ENCODE measurements around the gene MED4. TPM values are rescaled to one million over a fixed set of nuclear protein-coding genes. Genes with fewer than 3 reads are reported as not detected.

MED4 gene
- total and polyA plus RNA-seq, 2 of the 8 experiments (the other 6 are each of a cell fraction or from before 2014, with no cell fraction given), result 25.7 to 48.1 TPM

DNA sequence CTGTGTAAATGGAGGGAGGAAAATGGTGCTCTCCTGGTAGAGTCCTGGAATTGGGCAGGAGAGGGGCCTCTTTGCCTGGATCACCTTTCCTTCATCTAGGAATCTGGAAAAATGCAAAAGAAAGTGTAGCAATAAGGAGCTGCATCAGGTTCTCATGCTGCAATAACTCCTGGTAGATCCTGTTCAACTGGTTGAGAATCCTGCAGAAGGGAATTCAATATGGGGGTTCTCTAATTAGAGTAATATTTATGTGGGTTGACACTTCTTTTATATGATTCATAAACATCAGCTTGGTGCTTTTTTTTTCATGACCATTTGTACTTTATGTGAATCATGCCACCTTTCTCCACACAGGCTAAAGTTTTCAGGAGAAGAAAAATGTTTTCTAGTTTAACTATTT, 66.8 kb downstream of the MED4 start:
- Histone ChIP-seq H2BK20ac (ENCODE audit: low read length) (no peak overlapping the region), H4K91ac (replicated peaks; ENCODE audit: insufficient read length, low read length) (no peak overlapping the region), H2BK15ac (ENCODE audit: low read length) (no peak overlapping the region), H3K27ac (ENCODE audit: low read depth, low read length) (no peak overlapping the region), H3K79me1 (ENCODE audit: low read depth, low read length) (no peaks in the 10 kb centered on the region), H3K23ac (ENCODE audit: insufficient read length) (no peak overlapping the region), H3K4me2 (ENCODE audit: insufficient read depth in 1 of 2, low read depth in 2 of 2, low read length in 2 of 2) (no peak overlapping the region), H2AK5ac (ENCODE audit: low read depth, low read length) (no peak overlapping the region), H3K18ac (ENCODE audit: extremely low read depth, low read length) (no peak overlapping the region), H3K4me1 (replicated peaks in 1 of 4; ENCODE audit: control insufficient read depth in 3 of 4, insufficient read depth in 4 of 4, low read length in 3 of 4) (no peaks in the 10 kb centered on the region), H4K8ac (ENCODE audit: extremely low read depth, insufficient read depth, low read length) (no peak overlapping the region), H2AFZ (ENCODE audit: low read length) (no peak overlapping the region), H3K23me2 (ENCODE audit: low read depth, low read length) (no peaks in the 10 kb centered on the region), H2BK120ac (replicated peaks; ENCODE audit: low read depth, low read length) (no peak overlapping the region), H2BK12ac (ENCODE audit: low read depth, low read length) (no peak overlapping the region), H4K20me1 (replicated peaks in 1 of 2; ENCODE audit: control insufficient read depth in 1 of 2, insufficient read depth in 2 of 2, low read length in 2 of 2) (no peaks in the 10 kb centered on the region), H3K14ac (ENCODE audit: insufficient read length) (no peak overlapping the region), H3K56ac (replicated peaks; ENCODE audit: insufficient read length, low read depth, low read length) (no peak overlapping the region), H3K4me3 (ENCODE audit: extremely low read depth in 1 of 4, insufficient read depth in 2 of 4, low read depth in 3 of 4, low read length in 4 of 4) (no peak overlapping the region), H3K36me3 (ENCODE audit: control insufficient read depth in 2 of 4, insufficient read depth in 4 of 4, low read length in 3 of 4) (peaks cover 0 to 10% (median 0%) of the 10 kb centered on the region in 4 experiments; a peak in 2 of 8 replicates), H3K9me3 (ENCODE audit: insufficient read depth in 2 of 2, low read depth in 1 of 2, low read length in 1 of 2) (peaks cover 14 to 22% of the 10 kb centered on the region in 2 experiments), H3K27me3 (replicated peaks in 1 of 4; ENCODE audit: control insufficient read depth in 3 of 4, extremely low read depth in 1 of 4, insufficient read depth in 3 of 4, low read length in 3 of 4) (no peaks in the 10 kb centered on the region), H4K5ac (ENCODE audit: insufficient read length, low read depth, low read length) (no peak overlapping the region), H2BK5ac (ENCODE audit: low read depth, low read length) (no peak overlapping the region), H3K9ac (replicated peaks in 1 of 4; ENCODE audit: extremely low read depth in 1 of 4, low read depth in 3 of 4, low read length in 3 of 4) (no peak overlapping the region), H3K79me2 (ENCODE audit: control insufficient read depth in 1 of 2, insufficient read depth in 2 of 2, low read length in 2 of 2) (no peaks in the 10 kb centered on the region), H3K4ac (replicated peaks; ENCODE audit: insufficient read length, low read depth, low read length) (no peak overlapping the region)
- ChIA-PET POLR2A (ENCODE audit: partially characterized antibody) (interaction anchor here (2.2 kb wide), 1 partner anchor 9 kb away, joined by 9 read pairs; the partner anchor contains the start of gene NUDT15), CTCF (ENCODE audit: partially characterized antibody) (interaction anchor here (1.3 kb wide), 1 partner anchor 9 kb away, joined by 4 read pairs; the partner anchor contains the start of gene NUDT15)
- FAIRE-seq (no peak), DNase-seq (ENCODE audit: low read depth in 1 of 2, low spot score in 2 of 2) (no peak)
- no peak for TF ChIP-seq PHF8 (conservative IDR thresholded peaks at IDR 0.05; ENCODE audit: low read depth, low read length)
- TF ChIP-seq MAX (IDR thresholded peaks at IDR 0.05), result no peak
- no peak for TF ChIP-seq EP300 (IDR thresholded peaks at IDR 0.05; ENCODE audit: borderline replicate concordance in 1 of 2, low read depth in 2 of 2, low read length in 2 of 2)
- TF ChIP-seq ASH2L (IDR thresholded peaks at IDR 0.05; ENCODE audit: low read length), result no peak
- TF ChIP-seq TCF12 (IDR thresholded peaks at IDR 0.05; ENCODE audit: low read depth, low read length), result no peak
- TF ChIP-seq CHD1 (IDR thresholded peaks at IDR 0.05; ENCODE audit: low read depth, low read length), result no peak
- no peak for TF ChIP-seq TBP (IDR thresholded peaks at IDR 0.05; ENCODE audit: low read depth, low read length)
- TF ChIP-seq SP4 (IDR thresholded peaks at IDR 0.05; ENCODE audit: low read length), result no peak
- TF ChIP-seq RFX5 (IDR thresholded peaks at IDR 0.05; ENCODE audit: borderline replicate concordance, low read depth, low read length), result no peak
- TF ChIP-seq GTF2F1 (IDR thresholded peaks at IDR 0.05; ENCODE audit: borderline replicate concordance, low read depth, low read length), result no peak
- TF ChIP-seq RAD21 (IDR thresholded peaks at IDR 0.05 in 1 of 2, conservative IDR thresholded peaks at IDR 0.05 in 1 of 2; ENCODE audit: low read depth in 2 of 2, low read length in 2 of 2), result no peak
- TF ChIP-seq NRF1 (IDR thresholded peaks at IDR 0.05; ENCODE audit: low read depth, low read length), result no peak
- TF ChIP-seq CTBP2 (IDR thresholded peaks at IDR 0.05; ENCODE audit: borderline replicate concordance, insufficient read depth, insufficient read length, low read length), result no peak
- TF ChIP-seq SP2 (IDR thresholded peaks at IDR 0.05; ENCODE audit: low read length), result no peak
